Activated T-helper 9 cell treated with anti-CD3 and anti-CD28 coated beads, Interleukin-2, amount 50 U/mL, for 16 hours (primary cell): ENCODE results near the gene RNGTT.
"Not testable (repeated sequence)": the region's sequence is repeated elsewhere in the genome, so short reads cannot be mapped to it uniquely, and the experiment has no call there.

Experiments
- DNase-seq: peaks from one replicate; pipeline ENCODE4 v3.0.0-alpha.2; 2020; ENCODE audit warnings: low read depth

The RNGTT gene

DNA sequence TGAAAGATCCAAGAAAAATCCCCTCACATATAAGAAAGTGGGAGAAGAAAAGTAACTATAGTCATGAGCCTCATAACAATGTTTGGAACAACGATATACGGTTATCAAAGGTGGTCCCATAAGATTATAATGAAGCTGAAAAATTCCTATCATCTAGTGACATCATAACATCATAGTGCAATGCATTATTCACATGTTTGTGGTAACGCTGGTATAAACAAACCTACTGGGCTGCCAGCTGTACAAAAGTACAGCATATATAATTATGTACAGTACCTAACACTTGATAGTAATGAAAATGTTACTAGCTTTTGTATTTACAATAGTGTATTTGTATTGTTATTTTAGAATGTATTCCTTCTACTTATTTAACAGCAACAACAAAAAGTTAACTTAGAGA, 240.7 kb downstream of the RNGTT start:
- no peak for DNase-seq

DNA sequence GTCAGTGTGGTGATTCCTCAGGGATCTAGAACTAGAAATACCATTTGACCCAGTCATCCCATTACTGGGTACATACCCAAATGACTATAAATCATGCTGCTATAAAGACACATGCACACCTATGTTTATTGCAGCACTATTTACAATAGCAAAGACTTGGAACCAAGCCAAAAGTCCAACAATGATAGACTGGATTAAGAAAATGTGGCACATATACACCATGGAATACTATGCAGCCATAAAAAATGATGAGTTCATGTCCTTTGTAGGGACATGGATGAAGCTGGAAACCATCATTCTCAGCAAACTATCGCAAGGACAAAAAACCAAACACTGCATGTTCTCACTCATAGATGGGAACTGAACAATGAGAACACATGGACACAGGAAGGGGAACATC, 247.0 kb downstream of the RNGTT start:
- DNase-seq: not testable (repeated sequence)

DNA sequence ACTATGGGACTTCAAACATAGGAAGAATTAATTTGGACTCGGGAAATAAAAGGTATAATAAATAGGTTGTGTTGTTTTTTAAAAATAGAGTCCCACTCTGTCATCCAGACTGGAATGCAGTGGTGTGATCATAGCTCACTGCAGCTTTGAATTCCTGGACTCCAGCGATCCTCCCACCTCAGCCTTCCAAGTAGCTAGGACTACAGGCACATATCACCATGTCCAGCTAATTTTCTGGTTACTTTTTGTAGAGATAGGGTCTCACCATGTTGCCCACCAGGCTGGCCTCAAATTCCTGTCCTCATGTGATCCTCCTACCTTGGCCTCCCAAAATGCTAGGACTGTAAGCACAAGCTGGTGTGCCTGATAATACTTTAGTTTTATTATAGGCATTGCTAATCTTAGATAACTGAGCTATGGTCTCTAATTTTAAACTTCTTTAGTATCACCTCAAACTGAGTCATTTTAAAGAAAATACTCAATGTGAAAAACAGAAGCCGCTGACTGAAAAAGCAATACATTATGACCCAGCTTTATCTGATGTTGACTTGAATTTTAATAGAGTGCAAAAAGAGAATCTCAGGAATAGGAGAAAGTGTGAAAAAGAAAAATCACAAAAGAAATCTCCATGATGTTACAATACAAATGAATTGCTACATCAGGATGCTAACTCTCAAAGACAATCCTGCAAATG, 251.0 kb downstream of the RNGTT start:
- no peak for DNase-seq

DNA sequence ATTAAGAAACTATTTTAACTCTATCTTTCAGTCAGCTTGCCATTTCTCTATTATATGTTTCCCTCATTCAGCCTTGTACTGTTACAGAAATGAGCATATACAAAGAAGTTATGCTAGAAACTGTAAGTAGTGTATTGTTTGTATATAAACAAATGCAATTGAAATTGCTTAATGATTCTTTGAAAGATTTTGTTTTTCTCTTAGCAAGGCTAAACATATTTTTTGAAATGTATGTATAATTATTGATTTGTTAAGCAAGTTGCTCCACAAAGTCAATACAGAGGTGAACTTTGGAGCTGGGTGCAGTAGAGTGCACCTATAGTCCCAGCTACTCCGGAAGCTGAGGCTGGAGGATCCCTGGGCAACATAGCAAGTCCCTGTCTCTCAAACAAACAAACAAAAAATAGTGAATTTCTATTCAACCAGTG, 253.6 kb downstream of the RNGTT start:
- no peak for DNase-seq

DNA sequence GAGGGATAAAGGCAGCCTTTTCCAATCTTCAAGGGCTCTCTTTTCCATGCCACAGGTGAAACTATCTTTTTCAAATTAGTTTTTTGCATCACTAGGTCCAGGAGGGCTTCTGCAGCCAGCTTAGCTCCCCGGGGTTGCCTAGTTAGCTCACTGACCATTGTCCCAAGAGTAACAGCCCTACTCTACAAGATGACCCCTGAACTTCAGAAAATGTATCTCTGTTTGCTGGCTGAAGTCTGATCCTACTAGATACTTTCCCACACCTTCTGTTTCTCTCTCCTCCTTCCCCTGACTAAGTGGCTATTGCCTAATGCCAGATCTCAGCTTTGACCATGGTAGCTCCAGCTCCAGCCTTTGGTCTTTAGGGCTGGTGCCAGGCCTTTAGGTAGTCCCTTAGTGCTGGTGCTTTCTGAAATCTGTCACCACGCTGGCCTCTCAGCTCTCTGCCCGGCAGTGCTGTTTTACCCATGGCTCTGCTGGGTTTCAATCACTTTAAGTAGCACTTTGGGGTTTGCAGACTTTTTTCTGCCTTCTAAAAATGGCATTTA, 255.1 kb downstream of the RNGTT start:
- DNase-seq: no peak

DNA sequence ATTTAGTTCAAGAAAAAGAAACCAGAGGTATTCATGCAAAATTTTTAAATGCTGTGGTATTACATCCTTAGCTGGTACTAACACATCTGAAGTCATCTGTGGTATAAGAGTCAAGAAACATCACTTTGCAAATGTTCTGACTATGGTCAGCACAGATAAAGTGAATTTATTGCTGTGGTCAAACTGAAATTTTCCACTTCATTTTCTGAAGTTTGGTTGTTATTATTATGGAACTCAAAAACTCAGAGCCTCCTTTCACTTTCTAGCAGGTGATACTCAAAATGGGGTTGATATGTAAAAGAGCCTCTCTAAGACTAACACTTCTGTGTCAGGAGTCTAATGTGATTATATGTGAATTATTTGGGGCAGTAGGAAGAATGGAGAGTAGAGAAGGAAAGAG, 257.8 kb downstream of the RNGTT start:
- DNase-seq: no peak

DNA sequence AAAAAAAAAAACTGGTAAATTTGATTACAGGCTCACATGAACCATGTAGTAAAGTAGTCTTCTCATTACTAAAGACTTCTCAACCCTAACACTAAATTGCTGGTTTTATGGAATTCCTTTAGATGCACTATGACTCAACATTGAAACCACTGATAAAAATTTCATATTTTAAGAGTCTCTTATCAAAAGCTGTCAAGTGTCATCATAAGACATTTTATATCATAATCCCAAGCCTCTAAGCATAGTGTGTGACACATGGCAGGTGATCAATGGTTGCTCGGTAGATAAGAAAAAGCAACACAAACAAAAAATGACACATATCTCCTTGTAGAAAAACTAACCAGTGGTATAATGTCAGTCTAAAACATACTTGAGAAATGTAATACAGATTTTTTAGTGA, 258.4 kb downstream of the RNGTT start:
- DNase-seq: no peak

DNA sequence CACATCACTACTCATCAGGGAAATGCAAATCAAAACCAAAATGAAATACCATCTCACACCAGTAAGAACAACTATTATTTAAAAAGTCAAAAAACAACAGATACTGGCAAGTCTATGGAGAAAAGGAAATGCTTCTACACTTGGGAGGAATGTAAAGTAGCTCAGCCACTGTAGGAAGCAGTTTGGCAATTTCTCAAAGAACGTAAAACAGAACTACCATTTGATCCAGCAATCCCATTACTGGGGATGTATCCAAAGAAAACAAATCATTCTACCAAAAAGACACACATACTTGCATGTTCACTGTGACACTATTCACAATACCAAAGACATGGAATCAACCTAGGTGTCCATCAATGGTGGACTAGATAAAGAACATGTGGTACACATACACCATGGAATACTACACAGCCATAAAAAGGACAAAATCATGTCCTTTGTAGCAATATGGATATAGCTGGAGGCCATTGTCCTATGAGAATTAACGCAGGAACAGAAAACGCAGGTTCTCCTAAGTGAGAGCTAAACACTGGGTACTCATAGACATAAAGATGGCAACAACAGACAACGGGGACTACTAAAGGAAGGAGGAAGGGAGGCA, 260.4 kb downstream of the RNGTT start:
- DNase-seq: no peak

DNA sequence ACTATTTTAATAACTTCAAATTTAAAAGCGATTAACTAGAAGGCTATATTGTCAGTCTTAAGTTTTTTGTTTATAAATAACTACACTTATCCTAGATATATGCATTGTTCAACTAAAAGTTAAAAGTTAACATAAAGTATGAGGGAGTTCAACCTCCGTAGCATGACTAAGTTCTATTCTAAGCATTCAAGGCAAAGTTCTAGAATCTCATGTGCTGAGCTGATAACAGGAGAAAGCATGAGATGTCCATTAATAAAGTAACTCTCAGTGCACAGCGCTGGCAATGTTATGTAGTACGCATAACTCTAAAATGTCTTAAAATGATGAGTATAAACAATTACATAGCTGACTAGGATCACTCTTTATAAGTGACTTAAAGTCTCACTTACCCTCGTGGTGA, 264.8 kb downstream of the RNGTT start:
- DNase-seq: no peak

DNA sequence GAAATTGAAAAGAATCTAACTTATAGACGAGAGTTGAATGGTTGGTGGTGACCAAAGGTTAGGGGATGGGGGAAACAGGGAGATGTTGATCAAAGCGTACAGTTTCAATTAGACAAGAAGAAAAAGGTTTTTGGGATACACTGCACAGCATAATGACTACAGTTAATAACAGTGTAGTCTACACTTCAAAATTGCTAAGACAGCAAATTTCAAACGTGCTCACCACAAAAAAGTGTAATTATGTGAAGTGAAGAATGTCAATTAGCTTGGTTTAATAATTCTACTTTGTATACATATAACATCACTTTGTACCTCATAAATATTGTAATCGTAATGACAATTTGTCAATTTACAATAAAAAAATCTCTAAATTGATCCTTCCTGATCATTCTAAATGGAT, 267.5 kb downstream of the RNGTT start:
- DNase-seq: no peak

DNA sequence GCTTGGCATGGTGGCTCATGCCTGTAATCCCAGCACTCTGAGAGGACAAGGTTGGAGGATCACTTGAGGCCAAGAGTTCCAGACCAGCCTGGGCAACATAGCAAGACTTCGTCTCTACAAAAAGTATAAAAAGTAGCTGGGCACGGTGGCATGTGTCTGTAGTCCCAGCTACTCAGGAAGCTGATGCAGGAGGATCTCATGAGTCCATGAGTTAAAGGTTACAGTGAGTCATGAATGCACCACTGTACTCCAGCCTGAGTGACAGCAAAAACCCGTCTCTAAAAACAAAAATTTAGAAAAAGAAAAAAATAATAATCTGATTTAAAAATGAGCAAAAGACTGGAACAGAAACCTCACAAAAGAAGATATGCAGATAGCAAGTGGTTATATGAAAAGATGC, 279.7 kb downstream of the RNGTT start:
- no peak for DNase-seq

DNA sequence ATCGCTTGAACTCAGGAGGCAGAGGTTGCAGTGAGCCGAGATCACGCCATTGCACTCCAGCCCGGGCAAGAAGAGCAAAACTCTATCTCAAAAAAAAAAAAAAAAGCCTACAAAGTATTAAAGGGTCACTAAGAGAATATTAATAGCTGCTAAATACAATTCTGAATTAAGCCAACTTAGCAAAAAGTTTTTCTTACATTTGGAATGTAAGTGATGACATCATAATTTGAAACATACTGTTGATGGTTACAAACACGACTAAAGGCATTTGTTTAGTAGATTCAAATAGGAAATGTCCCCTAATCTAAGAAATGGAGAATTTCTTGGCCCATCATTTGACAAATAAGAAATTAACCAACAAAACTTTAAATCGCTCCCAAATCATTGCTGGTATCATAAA, 282.8 kb downstream of the RNGTT start:
- no peak for DNase-seq

DNA sequence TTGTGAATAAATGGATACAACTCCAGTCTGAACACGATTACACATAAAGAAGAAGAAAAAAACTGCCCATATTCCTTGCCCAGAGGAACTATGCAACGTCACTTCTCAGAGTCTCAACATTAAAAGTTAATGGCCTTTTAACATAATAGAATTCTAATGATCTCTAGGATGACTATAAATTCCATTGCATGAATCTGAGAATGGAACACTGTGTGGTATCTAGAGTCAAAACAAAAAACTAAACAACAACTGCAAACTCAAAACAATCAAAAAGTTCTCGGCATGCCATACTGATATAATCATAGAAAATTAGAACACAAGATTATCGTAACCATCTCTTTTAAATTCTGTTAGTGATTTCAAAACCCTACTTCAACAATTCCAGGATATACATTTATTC, 283.6 kb downstream of the RNGTT start:
- DNase-seq: no peak

DNA sequence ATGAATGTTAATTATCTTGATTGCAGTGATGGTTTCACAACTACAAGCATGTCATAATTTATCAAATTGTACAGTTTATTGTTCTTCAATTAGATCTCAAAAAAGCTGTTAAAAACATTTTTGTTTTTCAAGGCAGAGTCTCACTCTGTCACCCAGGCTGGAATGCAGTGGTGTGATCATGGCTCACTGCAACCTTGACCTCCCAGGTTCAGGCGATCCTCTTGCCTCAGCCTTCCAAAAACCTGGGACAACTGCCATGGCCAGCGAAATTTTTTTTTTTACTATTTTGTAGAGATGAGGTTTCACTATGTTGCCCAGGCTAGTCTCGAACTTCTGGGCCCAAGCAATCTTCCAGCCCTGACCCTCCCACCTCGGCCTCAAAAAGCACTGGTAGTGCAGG, 286.1 kb downstream of the RNGTT start:
- no peak for DNase-seq

DNA sequence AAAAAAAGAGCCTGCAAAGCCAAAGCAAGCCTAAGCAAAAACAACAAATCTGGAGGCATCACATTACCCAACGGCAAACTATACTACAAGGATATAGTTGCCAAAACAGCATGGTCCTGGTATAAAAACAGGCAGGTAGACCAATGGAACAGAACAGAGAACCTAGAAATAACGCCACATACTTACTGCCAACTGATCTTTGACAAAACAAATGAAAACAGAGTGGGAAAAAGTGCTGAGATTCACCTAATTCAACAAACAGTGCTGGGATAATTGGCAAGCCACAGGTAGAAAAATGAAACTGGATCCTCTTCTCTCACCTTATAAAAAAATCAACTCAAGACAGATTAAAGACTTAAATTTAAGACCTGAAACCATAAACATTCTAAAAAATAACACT, 291.8 kb downstream of the RNGTT start:
- DNase-seq: no peak

DNA sequence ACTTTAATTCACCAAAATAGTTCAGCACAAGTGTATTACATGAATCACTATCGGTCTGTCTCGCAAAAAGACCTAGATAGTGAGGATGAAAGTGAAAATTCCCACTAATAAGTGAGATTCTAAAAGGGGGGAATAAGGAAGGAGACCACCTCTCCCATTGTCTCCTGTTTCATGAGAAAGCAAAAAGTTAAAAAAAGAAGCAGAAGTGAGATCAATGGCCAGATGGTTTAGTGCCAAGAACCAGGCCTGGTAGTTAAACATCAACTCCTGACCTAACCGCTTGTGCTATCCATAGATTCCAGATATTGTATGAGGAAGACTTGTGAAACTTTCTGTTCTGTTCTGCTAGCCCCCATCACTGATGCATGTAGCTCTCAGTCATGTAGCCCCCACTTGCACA, 293.0 kb downstream of the RNGTT start:
- no peak for DNase-seq

DNA sequence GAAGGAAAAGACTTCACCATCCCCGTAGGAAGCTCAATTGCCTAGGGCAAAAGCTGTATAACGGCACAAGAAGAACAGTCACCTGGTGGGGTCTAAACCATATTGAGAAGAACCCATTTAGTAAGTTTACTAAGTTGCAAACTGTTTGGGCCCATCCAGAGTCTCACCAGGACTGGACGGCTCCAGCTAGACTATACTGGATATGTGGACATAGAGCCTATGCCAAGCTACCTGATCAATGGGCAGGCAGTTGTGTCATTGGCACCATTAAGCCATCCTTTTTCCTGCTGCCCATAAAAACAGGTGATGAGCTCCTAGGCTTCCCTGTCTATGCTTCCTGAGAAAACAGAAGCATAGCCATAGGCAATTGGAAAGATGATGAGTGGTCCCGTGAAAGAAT, 293.9 kb downstream of the RNGTT start:
- no peak for DNase-seq

DNA sequence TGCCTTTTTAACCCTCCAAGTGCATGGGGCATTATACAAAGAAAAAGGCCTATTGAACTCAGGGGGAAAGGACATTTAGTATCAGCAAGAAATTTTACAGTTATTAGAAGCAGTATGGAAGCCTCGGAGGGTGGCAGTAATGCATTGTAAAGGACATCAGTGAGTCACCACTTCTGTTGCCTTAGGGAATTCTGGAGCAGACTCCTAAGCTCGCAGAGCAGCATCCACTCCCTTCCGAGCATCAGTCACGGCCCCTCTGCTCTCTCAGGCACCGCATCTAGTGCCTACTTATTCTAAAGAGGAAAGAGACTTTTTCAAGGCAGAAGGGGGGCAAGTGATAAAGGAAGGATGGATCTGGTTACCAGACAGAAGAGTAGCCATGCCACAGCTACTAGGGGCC, 296.5 kb downstream of the RNGTT start:
- DNase-seq: no peak

DNA sequence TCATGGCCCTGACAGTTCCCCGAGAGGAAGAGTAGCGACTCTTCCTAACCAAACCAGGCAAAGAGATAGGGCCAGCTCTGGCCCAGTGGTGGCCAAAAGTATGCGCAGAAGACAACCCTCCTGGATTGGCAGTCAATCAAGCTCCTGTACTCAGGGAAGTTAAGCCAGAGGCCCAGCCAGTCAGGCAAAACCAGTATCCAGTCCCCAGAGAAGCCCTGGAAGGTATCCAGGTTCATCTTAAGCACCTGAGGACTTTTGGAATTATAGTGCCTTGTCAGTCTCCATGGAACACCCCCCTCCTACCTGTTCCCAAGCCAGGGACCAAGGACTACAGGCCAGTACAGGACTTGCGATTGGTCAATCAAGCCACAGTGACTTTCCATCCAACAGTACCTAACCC, 298.3 kb downstream of the RNGTT start:
- no peak for DNase-seq

DNA sequence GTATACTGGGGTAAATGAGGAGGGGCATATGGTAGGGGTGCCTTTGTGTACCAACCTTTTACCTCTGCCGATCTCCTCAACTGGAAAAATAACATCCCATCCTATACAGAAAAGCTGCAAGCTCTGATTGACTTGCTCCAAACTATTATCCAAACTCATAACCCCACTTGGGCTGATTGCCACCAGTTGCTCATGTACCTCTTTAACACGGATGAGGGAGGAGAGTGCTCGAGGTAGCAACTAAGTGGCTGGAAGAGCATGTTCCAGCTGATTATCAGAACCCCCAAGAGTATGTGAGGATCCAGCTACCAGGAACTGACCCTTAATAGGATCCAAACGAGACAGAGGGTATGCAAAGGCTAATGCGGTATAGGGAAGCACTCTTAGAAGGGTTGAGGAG, 299.6 kb downstream of the RNGTT start:
- DNase-seq: no peak

DNA sequence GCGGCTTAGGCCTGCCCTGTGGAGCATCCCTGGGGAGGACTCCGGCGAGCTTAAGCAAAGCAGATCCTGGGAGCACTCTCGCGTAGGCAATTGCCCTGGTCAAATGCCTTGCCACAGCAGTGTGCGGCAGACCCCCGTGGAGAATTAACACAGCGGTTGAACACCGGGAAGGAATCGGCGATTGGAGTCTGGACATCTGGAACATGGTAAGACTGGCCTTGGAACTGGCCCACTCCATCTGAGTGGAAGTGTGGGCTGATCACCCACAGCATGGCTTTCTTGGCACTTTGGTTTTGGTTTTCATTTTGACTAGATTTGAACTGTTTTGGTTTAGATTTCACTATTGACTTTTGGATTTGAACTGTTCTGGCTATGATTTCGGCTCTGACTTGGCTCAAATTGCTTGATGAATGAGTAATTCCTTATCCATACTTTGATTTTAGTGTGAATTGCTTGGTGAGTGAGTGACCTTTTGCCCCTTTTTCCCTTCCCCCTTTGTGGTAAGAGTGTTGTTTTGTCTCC, 300.7 kb downstream of the RNGTT start:
- DNase-seq: no peak

DNA sequence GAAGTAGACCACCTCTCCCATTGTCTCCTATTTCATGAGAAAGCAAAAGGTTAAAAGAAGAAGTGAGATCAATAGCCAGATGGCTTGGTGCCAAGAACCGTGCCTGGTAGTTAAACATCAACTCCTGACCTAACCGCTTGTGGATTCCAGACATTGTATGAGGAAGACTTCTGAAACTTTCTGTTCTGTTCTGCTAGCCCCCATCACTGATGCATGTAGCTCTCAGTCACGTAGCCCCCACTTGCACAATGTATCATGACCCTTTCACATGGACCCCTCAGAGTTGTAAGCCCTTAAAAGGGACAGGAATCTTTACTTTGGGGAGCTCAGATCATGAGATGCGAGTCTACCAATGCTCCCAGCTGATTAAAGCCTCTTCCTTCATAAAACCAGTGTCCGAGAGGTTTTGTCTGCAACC, 301.2 kb downstream of the RNGTT start:
- no peak for DNase-seq

DNA sequence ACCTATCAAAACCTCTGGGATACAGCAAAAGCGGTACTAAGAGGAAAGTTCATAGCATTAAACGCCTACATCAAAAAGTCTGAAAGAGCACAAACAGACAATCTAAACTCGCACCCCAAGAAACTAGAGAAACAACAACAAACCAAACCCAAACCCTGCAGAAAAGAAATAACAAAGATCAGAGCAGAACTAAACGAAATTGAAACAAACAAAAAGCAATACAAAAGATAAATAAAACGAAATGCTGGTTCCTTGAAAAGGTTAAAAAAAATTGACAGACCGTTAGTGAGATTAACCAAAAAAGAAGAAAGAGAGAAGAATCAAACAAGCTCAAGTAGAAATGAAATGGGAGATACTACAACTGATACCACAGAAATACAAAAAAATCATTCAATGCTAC, 302.3 kb downstream of the RNGTT start:
- DNase-seq: no peak

DNA sequence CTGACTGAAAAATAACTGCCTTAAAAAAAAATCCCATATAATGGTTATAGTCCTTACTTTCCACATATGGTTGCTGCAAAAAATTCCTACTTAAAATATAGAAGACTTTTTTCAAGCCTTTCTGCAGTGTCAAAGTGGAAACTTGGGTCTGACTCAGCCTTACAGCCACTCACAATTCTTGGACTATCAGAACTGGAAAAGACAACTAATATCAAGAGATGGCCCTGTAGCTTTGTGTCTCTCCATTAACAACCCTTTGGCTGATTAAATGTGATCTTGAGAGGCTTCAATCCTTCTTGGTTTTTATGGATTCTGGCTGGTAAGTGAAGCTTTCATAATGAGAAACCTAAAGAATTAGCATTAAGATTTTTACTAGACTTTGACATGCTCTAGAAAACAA, 307.8 kb downstream of the RNGTT start:
- DNase-seq: no peak
